ENCODE data around the gene LRP6. TPM values are rescaled to one million over a fixed set of nuclear protein-coding genes. Genes with fewer than 3 reads are reported as not detected.

LRP6 gene
- total RNA-seq, 2 experiments from 2014 or later, result 1.1 to 1.7 TPM

DNA sequence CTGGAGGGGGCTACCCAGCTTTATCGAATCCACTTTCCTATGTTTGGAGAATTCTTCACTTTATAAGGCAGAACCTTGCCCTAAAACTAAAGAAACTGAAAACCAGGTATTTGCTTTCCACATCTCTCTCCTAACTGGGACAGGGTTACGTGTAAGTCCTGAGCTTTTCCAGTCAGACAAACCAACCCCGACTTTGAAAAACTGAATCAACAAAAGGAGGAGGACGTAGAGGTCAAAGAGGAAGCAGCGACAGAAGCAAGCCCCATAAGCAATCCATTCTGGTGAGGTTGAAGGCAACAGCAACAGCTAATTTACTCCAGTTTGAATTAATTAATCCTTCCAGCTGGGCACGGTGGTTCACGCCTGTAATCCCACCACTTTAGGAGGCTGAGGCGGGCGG, 47.2 kb downstream of the LRP6 start:
- CTCF ChIA-PET, result no interaction called here
- POLR2A ChIA-PET, result no interaction called here

DNA sequence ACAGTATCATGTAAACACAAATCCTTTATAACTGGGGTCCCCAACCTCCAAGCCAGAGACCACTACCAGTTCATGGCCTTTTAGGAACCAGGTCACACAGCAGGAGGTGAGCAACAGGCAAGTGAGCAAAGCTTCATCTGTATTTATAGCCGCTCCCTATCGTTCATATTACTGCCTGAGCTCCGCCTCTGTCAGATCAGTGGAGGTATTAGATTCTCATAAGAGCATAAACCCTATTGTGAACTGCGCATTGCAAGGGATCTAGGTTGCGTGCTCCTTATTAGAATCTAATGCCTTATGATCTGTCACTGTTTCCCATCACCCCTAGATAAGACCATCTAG, 49.9 kb downstream of the LRP6 start:
- CTCF ChIA-PET, result no interaction called here

DNA sequence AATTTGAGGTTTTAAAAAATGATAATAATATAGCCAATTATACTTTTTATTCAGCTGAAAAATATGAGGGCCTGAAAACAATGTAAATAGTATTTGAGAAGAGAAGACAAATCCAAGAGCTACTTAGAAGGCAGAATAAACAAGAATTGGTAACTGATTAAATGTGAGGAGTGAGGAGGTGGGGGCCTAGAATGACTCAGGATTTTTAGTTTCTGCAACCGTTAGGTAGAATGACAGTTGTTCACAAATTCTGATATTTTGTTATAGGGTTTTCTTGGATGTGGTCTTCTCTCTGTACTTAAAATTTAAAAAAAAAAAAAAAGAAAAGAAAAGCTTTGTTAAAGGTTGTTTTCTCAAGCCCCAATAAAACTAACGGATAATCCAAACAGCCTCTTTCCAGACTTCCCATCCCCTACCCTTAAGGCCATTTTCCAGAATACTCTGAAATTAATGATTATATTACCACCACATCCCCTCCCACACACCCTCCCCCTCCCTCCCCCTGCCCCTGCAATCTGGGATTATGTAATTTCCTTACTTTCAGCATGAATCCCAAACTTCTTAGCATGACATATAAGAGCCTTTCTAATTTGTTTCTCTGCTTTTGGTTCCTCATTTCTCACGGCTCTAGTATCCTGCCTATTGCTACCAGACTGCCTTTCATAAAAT, 50.4 kb downstream of the LRP6 start:
- CTCF ChIA-PET, result no interaction called here

More for the DNA sequence above, 49.9 kb downstream of the LRP6 start:
- POLR2A ChIA-PET, result no interaction called here

DNA sequence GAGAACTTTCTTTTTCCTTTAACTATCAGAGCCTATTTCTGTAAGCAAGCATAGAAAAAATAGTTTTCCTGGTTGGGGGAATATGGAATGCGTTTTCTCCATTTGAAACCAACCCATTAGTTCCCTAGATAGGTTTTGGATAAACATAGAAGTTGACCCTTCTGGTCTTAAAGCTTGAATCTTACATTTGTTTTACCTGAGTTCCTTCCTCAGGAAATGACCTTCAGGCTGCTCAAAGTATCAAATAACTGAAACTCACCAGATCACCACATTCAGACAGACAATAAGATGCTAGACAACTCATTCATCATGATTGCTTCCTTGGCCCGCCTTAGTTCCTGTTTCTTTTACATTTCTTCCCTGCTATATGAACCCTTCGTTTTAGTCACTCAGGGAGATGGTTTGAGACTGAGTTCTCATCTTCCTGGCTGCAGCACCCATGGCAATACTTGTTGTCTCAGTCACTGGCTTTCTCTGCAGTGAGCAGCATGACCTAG, 52.2 kb downstream of the LRP6 start:
- ChIA-PET CTCF (no interaction called here), POLR2A (interaction anchor here (0.5 kb wide), 1 partner anchor 50 kb away, joined by 3 read pairs; no protein-coding TSS in a partner anchor)

More for the DNA sequence above, 50.4 kb downstream of the LRP6 start:
- POLR2A ChIA-PET, result no interaction called here

DNA sequence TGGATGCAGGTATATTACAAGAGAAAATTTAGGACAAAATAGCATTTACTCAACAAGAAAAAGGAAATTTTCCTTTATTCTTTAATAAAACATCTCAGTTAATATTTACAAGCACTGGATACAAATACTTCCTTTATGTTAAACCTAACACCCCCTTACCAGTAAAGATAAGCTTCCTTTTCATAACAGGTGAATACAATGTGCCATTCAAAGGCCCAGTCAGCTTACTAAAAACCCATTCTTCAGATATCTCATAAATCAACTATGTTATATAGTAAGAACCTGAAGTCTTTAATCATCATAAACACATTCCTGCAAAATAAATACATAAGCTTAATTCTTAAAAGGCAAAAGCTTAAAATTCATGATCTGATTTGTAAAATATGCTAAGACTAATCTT, 52.6 kb downstream of the LRP6 start:
- ChIA-PET POLR2A (interaction anchor here (0.5 kb wide), 1 partner anchor 51 kb away, joined by 3 read pairs; no protein-coding TSS in a partner anchor), CTCF (no interaction called here)

DNA sequence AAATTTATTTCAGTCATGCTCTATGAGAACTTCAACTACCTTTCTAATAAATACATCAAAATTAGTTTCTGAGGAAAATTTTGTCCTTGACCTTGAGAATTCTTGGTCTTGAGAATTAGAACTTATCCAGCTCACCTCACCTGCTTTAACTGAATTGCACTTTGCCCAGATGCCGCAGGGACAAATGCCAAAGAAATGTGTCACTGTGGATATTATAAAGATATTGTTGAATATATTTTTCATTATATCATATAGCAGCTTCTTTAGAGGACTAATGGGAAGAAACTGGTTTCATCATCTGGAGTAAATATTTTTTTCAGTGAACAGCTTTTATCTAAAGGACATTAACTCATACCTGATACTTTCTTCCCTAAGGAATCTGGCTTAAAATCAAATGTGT, 54.1 kb downstream of the LRP6 start:
- CTCF ChIA-PET, result no interaction called here
- POLR2A ChIA-PET, result no interaction called here

DNA sequence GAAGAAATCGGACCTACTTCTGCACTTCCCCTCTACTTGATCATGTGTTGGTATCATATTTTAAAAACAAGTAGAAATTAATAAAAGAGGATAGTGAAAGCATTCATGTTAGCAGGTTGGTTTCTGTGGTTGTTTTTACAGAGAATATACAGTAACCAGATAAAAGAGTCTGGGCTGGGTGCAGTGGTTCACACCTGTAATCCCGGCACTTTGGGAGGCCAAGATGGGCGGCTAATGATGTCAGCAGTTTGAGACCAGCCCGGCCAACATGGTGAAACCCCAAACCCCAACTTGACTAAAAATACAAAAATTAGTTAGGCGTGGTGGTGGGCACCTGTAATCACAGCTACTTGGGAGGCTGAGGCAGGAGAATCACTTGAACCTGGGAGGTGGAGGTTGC, 55.9 kb downstream of the LRP6 start:
- CTCF ChIA-PET, result no interaction called here
- POLR2A ChIA-PET, result no interaction called here

DNA sequence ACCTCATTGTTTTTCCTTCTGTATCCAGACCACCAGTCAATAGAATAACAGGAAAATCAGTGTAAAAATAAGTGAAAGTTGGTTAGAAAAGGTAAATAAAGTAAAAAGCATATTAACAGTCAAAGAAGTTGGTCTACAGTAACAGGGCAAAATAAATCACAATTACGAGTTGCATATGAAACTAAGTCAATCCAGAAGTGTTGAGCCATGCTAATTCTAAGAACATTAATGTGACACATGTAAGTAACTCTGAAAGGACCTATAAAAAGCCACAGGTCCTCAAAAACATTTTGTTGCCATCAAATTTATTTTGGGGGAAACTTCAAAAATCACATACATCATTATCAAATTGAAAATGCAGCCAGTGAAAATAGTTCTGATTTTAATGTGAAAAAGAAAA, 56.4 kb downstream of the LRP6 start:
- ChIA-PET CTCF (no interaction called here), POLR2A (no interaction called here)

DNA sequence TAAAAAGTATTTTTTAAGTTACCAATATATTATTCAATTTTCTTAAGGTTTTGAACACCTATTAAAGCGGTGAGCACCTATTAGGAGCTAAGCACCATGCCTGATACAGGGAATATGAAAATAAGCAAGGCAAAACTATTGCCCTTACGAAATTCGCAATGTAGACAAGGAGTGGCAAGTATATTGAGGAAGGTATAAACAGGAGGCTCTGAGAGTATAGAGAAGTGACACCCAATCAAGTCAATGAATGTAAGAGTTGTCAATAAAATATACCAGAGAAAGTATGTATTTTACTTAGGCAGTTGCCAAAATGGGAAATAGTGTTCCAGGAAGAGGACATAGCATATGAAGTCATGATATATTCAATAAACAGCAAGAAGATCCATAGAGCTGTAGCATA, 57.2 kb downstream of the LRP6 start:
- POLR2A ChIA-PET, result no interaction called here
- CTCF ChIA-PET, result no interaction called here

DNA sequence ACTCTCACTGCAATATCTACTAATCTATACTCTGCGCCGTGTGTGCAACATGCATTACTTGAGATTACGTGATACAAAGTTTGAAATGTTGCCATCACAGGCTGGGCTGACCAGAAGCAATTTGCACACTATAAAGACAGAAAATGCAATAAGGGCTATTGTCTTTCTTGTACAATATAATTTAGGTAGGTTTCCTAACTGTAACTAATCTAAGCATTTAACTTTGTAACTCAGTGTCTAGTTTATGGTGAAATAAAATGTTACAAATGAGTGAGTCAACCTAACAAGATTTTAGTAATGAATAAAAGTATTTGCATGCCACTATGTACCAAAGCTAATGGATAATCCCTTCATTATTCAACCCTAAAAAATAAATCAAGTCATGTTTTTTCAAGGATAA, 57.8 kb downstream of the LRP6 start:
- CTCF ChIA-PET, result no interaction called here
- POLR2A ChIA-PET, result no interaction called here

DNA sequence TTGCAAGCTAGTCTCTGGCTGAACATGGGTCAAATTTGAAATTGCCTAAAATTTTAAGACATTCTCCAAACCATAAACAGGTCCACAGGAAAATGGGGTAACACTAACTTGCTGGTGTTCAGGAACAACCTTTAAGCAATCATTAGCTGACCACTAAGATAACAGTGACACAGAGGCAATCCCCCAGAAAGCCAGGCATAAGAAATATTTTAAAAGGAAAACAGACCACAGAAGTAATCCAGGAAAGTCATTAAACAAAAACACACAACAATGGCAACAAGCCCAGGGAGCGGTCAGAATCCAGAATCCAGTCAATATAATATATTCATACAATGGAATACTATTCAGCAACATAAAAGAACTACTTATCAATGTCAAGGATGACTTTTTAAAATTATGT, 59.1 kb downstream of the LRP6 start:
- ChIA-PET CTCF (no interaction called here), POLR2A (no interaction called here)

DNA sequence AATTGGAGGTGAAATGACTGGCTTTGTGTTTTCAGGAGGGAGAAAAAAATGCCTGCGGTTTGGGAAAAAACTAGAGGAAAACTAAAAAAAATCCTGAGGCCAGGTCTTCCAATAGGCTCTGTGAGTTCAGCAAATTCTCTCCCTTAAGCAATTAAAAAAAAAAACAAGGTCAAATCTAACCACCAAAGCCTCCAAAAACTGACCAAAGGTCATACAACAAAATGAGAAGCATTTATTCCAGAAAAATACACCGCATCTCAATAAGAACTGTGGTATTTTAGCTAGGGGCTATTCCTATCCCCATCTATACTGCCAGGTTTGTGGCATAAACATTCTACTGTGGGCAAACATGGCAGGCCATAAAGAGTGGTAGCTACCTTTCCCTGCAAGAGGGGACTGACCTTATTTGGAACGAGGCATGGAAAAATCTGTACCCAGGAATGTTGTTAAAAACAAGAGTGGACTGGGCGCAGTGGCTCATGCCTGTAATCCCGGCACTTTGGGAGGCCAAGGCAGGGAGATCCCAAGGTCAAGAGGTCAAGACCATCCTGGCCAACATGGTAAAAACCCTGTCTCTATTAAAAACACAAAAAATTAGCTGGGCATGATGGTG, 60.0 kb downstream of the LRP6 start:
- CTCF ChIA-PET, result no interaction called here
- POLR2A ChIA-PET, result no interaction called here

DNA sequence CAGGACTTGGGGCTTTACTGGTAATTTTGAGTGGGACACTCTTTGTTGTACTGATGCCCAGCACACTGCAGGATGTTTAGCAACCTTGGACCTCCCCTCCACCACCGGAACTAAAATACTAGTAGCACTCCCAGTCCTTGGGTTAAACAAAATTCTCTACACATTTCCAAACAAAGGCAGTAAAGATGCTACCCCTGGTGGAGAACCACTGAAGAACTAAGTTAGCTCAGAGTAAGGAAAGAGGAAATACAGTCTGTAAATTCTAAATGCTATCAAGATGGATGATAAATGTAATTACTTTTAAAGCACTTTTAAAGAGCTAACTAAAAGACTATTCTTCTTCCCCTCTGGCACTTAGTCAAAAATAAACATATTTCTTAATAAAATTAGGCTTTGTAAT, 64.1 kb downstream of the LRP6 start:
- CTCF ChIA-PET, result no interaction called here
- POLR2A ChIA-PET, result no interaction called here

DNA sequence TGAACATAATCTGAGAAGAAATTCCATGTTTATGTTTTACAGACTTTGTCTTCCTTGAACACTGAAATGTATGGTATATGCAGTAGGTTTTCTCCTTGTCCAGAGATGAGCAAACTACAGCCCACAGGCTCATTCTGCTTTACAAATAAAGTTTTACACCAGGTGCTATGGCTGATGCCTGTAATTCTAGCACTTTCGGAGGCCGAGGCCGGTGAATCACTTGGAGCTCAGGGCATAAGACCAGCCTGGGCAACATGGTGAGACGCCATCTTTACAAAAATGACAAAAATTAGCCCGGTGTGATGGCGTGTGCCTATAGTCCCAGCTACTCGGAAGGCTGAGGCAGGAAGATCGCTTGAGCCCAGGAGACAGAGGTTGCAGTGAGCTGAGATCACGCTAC, 64.7 kb downstream of the LRP6 start:
- ChIA-PET CTCF (no interaction called here), POLR2A (no interaction called here)

DNA sequence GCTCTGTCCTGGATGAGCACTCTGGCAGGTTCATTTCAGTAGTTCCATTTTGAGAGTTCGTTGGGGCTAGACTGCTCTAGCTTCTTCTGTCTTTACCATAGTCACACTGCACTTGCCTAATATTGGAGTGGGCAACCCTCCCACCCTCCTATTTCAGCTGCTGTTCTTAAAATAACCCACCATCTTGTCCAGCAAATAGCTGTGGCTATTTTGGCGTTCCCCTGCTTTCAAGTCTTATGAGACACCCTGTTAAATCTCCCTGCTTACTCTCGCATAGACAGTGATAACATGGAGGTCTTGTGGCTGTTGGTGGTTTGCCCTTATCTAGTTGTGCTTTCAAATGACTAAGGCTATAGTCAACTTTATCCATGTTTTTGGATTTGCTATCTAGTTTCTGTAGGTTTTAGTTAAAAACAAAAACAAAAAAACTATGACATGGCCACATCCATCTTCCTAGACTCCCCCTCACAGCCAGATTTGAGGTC, 65.5 kb downstream of the LRP6 start:
- ChIA-PET POLR2A (no interaction called here), CTCF (no interaction called here)

DNA sequence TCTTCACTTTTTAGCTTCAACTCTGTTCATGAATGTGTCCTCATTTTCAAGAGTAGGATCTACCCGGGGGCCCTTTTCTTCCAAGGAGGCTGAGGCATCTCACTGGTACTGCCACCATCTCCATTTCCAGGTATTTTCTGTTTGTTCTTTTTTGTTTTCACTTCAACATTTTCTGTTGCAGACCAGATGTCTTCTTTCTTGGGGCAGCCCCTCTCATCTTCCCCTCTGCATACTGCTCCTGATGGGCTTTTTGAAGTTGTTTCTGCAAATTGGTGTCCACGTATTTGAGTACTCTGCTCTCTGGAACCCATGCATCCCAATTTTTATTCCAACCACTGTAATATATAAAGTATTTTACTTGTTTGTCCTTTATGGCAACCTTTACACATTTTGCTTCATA, 66.5 kb downstream of the LRP6 start:
- CTCF ChIA-PET, result no interaction called here
- POLR2A ChIA-PET, result no interaction called here

DNA sequence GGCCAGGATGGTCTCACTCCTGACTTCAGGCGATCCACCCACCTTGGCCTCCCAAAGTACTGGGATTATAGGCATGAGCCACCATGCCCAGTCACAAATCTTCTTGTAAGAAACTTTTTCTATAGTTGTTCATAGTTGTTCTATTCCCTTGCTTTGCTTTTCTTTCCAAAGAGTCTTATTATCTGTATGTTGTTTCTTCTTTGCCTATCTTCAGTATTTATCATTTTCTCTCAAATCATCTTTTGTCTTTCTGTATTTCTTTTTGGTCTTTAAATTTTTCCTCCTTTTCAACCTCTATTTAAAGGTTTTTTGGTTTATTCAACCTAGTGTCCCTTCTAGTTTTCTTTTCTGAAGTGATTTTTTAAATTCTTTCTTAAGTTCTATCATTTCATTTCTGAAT, 68.7 kb downstream of the LRP6 start:
- ChIA-PET CTCF (no interaction called here), POLR2A (no interaction called here)

DNA sequence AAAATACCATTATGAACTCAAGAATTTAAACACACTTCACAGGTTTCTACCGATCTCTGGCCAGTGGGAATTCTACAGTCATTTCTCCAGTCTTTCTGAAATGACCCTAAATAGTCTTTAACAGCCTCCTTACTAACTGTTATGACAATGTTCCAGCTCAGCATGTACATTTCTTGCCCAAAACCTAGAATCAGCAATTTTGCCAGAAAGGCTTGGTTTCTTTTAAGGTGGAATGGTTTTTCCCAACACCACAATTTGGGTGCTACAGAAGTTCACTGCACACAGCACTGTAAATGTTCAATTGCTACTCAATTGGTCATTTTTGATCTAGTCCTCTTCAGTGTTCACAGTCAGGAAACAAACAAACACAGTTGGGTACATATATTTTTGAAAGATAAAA, 69.7 kb downstream of the LRP6 start:
- CTCF ChIA-PET, result no interaction called here
- POLR2A ChIA-PET, result no interaction called here

DNA sequence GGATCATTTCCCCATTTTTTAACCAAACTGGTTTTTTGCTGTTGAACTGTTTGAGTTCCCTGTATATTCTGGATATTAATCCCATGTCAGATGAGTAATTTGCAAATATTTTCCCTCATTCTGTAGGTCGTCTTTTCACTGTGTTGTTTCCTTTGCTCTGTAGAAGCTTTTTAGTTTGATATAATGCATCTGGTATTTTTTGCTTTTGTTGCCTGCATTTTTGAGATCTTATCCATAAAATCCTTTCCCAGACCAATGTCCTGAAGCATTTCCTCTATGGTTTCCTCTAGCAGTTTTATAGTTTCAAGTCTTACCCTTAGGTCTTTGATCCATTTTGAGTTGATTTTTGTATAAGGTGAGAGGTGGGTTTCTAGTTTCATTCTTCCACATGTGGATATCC, 71.3 kb downstream of the LRP6 start:
- POLR2A ChIA-PET, result no interaction called here
- CTCF ChIA-PET, result no interaction called here

DNA sequence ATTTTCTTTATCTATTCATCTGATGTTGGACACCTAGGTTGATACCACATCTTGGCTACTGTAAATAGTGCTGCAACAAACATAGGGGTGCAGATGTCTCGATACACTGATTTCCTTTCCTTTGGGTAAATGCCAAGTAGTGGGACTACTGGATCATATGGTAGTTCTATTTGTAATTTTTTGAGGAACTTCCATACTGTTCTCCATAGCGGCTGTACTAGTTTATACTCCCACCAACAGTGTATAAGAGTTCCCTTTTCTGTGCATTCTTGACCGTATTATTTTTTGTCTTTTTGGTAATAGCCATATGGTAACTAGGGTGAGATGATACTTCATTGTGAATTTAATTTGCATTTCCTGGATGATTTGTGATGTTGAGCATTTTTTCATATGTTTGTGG, 71.8 kb downstream of the LRP6 start:
- POLR2A ChIA-PET, result no interaction called here
- CTCF ChIA-PET, result no interaction called here

DNA sequence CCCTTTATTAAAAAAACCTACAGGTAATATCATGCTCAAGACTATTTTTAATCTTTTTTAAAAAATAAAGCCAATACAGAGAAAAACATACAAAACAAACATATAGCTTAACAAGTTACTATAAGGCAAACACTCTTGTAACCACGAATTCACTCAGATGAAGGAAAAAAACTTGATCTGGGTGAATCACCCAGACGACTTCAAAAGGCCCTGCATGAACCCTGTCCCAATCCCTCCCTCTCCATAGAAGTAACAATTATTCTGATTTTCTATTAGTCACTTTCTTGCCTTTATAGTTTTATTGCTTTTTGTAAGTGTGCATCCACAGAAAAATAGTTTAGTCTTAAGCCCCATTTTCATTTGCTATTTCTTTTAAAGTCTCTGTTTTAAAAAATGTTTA, 72.6 kb downstream of the LRP6 start:
- ChIA-PET POLR2A (no interaction called here), CTCF (no interaction called here)

DNA sequence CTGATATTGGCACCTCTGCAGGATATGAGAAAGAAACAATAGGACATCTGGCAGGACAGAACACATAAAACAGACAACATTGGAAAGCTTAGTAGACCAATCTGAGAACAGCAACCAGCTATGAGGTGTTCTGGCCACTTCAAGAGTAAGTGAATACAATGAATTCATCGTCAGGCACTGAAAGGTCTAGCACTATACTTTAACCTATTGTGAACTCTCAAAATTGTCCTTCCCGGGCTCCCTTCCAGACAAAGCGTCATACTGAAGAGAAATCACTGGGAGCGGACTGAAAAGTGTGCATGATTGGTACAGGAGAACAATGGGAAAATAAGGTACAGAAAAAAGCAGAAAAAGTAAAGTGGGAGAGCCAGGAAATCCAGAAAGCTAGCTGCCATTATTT, 75.8 kb downstream of the LRP6 start:
- CTCF ChIA-PET, result no interaction called here
- POLR2A ChIA-PET, result interaction anchor here (0.6 kb wide), 1 partner anchor 49 kb away, joined by 3 read pairs; no protein-coding TSS in a partner anchor

Data from activated CD8-positive, alpha-beta memory T cell treated with anti-CD3 and anti-CD28 coated beads for 36 hours (primary cell).